CD4-positive, alpha-beta T cell treated with Interleukin-4 for 1 hour (primary cell): ENCODE measurements around the gene CXCL8.
A peak's percentile ranks its signal among the peaks of the same experiment; 100 is the strongest.
"Not testable (repeated sequence)": the region's sequence is repeated elsewhere in the genome, so short reads cannot be mapped to it uniquely, and the experiment has no call there.

ENCODE experiments used
- DNase-seq, 2 donors: peaks; one replicate each; pipeline ENCODE4 v3.0.0-alpha.2; 2020 to 2022

The CXCL8 gene

DNA sequence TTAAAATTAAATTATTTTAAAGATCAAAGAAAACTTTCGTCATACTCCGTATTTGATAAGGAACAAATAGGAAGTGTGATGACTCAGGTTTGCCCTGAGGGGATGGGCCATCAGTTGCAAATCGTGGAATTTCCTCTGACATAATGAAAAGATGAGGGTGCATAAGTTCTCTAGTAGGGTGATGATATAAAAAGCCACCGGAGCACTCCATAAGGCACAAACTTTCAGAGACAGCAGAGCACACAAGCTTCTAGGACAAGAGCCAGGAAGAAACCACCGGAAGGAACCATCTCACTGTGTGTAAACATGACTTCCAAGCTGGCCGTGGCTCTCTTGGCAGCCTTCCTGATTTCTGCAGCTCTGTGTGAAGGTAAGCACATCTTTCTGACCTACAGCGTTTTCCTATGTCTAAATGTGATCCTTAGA lies at the start of gene CXCL8:
Gene CXCL8 (plus strand): TSS at position 217 of the 426 bp plus-strand sequence. CDS start 90 bp downstream, at position 307.
- DNase-seq = peak; percentile 24 to 74

DNA sequence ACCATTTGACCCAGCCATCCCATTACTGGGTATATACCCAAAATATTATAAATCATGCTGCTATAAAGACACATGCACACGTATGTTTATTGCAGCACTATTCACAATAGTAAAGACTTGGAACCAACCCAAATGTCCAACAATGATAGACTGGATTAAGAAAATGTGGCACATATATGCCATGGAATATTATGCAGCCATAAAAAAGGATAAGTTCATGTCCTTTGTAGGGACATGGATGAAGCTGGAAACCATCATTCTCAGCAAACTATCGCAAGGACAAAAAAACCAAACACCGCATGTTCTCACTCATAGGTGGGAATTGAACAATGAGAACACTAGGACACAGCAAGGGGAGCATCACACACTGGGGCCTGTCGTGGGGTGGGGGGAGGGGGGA lies 49.2 kb upstream of the CXCL8 start:
- not testable (repeated sequence) for DNase-seq

DNA sequence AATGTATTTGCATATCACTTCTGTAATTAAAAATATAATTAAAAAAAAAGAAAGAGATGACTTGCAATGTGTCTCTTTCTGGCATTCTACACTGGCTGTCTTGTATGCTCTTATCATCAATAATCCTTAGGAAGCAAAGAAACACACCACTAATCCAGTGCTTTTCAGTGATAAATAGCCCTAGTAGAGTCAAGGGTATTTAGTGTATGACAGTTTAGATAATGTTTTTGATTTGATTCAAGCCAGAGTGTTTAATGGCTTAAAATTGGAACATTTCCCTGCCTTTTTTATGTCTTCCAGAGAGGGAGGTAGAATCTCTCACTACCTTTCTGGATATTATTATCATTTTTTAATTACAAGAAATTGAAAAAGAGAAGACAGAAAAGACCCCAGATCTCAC lies 48.6 kb upstream of the CXCL8 start:
- no peak for DNase-seq

DNA sequence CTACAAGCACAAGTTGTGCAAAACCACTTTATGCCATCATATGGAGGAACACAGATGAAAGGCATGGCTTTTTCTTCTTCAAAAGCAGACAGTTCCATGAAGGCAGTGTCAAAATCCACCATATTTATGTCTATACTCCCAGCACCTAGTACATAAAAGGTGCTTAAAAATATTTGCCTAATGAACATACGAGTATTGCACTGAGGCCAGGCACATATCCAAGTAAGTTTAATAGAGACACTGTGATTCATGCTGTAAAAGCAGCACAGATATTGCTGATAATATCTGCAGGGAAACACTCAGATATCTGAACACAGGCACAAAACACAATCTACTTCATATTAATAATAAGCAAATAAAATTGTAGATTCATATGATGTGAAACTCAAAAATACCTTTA lies 48.1 kb upstream of the CXCL8 start:
- no peak for DNase-seq

DNA sequence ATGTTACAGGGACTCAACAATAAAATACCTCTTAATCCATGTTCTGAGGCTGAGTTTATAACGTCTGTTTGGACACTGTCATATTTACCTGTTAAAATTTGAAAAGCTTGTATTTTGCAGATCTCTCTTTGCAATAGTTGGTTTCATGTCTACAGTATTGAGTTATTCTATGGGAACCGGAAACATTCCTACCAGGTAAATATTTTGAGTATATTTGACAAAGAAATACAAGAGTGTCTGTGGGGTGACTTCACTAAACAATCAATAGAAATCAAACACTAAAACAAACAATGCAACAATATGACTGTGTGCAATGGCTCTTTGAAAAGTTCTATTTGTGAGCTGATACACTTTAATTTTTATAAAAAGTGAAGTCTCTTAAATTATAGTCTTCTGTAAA lies 47.7 kb upstream of the CXCL8 start:
- no peak for DNase-seq

DNA sequence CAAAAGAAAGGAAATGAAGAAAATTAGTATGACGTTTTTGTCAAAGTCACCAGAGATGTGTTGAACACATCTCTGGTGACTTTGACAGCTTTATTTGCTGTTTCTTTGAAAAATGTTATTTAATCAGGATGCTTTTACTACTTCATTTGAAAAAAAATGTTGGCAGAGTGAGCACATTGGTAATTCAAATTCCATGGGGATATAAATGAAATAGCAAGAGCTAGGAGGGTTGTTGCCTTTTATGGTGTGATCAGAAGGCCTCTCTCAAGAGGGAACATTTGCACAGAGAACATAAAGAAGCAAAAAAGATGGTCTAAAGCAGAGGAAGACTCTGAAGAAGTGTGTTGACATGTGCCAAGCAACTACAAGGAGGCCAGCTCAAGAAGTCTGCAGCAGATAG lies 46.6 kb upstream of the CXCL8 start:
- DNase-seq = no peak

DNA sequence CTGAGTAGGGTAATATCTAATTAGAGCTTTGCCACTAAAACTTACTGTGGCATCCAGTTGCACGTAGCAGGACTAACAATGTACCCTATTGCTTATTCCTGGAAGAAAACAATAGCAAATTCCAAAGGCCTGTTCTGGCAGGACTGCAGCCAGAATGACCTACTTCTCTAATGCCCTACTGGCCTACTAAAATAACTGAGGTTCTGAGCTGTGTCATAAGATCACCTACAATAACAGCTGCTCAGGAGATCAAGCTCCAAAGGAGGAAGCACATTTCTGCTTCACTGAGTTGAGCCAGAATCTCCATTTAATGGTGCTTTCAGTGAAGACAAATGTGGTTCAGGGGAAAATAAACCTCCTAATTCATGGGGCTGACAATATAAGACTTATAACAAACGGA lies 42.2 kb upstream of the CXCL8 start:
- no peak for DNase-seq

DNA sequence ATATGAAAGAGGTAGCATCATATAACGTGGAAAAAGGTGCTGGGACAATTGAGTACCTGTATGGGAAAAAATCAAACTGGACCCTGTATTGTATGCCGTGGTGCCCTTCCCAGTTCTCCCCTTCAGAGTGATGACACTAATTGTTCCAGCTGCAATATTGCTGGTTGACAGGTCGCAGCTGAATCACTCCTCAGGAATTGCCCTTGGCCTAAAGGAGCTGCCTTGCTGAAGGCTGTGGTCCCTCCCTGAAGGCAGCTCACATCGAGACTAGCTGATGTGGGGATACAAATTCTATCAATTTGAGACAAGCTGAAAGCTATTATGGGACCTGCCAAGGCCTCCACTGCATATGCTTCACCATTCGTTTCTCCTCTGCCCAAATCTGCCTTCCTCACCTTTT lies 39.3 kb upstream of the CXCL8 start:
- no peak for DNase-seq

DNA sequence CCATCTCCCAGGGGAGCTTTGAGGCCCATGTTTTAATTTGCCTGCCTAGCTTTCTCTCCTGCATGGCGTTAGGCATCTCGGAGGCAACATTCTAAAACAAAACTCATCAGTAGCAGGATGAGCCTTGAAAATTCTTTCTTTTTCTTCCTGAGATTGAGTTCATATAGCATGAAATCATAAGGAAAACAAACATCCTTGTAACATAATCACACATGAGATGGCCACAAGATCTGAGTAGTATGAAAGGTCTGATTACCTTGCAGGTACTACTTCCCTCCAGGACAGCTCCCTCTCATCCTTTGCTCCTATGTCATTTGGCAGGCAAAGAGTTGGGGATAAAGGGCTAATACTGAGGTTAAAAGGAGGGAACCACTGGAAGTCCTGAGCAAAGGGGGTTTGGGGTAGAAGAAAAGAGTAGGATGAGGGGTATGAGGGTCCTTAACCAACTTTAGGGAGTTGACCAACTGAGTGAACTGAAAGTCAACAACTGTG lies 37.5 kb upstream of the CXCL8 start:
- no peak for DNase-seq

DNA sequence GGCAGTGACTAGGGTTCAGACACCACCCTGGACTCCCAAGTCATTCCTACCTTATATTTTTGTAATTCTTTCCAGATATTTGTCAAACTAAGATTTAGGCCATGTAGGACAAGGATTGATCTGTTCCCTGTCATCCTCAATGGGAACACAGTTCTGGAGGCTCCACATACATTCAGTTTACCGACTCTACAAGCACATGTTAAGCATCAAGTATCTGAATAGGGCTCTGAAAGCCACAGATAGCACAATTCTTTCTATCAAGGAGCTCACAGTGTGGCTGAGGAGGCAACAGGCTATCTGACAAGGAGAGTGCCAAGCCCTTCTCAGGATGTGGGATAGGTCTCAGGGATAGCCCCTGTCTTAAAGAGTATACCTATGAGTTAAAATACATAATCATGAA lies 37.0 kb upstream of the CXCL8 start:
- no peak for DNase-seq

DNA sequence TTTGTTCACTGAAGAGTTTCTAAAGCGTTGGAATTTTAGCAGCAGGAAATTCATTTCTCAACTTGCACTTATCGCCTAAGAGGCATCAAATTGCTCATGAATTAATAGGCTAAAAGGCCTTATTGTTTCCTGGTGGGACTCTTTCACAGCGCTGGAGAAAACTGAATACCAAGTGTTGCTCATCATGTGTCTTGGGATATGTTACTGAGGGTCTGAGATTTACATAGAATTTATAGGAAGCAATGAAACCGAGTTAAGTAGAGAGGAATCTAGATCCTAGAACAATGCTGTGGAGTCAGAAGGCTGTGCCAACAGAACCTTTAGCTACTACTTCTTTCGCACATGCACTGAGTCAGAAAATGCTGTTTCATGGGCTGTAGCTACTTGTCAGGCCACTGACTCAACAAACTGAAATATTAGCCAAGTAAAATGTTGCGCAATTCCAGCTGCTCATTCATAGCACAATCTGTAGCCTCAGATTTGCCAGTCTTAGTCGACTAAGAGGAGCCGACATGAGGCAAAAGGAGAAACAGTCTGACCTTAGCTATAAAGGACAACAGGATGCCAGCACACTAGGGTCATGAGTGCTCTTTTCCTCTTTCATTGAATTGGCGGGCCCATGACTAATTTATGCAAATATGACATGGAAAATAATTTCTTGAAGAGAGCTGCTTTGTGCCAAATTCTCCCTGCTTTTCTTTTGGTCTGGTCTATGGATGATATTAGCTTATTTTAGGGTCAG lies 35.9 kb upstream of the CXCL8 start:
- DNase-seq = peak; percentile 10 to 73

DNA sequence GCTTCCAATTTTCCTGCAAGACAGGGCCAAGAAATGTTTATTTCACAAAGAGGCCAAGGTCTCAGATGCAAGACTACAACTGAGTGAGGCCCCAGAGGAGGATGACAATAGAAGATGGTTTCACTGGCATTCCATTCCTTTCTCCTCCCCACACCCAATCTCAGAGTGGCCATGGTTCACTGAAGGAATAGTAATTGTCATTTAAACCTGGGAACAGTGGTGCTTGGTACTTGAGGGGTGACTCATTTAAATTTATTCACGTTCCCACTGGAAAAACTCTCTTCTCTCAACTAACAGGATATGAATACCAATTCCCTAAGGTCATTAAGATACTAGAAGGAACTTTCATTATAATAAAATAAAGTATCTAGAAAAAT lies 35.3 kb upstream of the CXCL8 start:
- DNase-seq = no peak

DNA sequence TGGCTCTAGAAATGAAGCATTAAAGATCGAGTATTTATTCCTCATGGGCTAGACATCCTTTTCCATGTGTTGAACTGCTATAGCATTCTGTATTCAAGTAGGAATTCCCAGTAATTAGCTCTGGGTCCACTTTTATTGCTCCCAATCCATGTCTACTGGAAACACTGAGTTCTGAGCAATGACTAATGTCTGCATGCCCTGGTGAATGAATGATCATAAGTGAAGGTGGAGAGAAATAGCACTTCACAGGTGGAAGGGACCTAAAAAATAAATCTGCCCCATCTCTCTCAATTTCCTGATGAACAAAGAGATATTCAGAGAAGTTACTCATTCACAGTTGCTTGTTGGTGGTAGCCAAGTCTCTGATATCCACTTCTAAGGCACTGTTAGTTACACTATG lies 34.6 kb upstream of the CXCL8 start:
- no peak for DNase-seq

DNA sequence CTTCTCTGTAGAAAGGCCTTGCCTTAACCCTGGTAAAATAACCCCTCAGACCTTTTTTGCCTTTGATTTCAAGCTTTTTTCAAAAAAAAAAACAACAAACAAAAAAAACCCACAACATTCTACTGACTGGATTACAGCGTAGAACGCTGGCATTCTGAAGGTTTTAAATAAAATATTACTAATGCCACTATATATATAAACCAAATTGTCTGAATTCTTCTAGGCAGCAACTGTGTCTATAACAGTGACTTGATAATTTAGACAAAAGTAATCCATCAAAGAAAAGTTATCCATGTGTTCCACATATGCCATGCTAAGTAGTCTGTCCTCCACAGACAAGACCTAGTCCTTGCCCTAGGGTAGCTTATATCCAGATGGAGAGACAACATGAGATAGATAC lies 33.6 kb upstream of the CXCL8 start:
- no peak for DNase-seq

DNA sequence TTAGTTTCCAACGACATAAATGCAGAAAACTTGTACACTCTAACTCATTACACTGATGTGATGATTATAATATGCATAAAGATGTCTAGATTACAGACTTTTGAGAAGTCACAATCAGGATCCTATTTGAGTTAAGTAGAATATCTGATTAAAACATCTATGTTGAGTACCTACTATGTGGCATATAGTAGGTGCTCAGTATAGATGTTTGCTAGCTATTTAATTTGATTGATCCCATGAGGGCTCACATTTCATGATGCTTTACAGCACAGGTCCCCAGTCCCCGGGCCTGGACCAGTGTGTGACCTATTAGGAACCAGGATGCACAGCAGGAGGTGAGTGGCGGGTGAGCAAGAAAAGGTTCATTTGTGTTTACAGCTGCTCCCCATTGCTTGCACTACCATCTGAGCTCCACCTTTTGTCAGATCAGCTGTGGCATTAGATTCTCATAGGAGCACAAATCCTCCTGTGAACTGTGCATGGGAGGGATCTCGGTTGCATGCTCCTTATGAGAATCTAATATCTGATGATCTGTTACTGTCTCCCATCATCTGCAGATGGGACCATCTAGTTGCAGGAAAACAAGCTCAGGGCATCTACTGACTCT lies 33.0 kb upstream of the CXCL8 start:
- no peak for DNase-seq

DNA sequence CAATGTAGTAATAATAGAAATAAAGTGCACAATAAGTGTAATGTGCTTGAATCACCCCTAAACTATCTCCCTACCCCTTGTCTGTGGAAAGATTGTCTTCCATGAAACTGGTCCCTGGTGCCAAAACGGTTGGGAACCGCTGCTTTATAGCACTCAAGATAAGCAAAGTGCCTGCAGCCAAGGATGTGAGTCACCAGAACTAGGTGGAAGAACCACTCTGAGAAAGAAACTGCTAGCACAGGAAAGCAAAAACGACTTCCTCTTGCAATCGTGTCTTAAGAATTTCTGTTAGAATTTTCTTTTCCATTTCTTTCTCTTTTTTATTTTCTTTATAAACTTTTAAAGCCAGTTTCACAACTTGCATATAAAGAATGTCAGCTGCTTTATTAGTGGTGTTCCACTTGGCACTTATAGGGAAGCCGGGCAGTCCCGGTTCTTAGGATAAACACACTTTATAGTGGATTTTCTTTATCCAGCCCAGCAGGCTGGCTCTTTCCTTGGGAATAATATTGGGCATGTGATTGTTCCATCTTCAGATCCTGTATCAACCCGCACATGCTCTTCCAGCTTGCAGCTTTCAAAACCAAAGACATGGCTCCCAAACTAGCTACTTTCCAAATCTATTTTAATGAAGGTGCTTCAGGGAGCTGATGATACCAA lies 32.3 kb upstream of the CXCL8 start:
- DNase-seq = no peak

DNA sequence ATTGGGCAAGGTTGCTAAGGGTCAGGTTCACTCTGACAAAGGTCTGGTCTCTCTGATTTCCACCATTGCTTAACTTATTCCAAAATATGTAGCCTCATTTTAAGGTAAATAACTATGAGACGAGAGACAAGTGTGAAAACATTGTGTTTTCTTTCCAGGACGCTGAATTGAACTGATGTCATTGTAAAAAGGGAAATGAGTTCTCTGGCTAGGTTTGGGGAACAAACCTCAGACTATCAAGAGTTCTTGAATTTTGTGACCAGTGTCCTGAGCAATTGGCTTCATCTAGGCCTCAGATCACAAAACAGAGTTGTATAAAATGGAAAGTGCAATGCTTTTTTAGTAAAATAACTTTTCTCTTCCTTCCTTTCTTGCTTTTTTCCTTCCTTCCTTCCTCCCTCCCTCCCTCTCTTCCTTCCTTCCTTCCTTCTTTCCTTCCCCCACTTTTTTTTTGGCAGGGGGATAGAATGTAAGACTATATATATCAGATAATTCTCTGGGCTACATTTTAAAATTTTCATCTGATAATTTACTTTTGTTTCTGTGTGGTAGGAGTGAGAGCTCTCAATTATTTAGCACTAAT lies 30.8 kb upstream of the CXCL8 start:
- no peak for DNase-seq

DNA sequence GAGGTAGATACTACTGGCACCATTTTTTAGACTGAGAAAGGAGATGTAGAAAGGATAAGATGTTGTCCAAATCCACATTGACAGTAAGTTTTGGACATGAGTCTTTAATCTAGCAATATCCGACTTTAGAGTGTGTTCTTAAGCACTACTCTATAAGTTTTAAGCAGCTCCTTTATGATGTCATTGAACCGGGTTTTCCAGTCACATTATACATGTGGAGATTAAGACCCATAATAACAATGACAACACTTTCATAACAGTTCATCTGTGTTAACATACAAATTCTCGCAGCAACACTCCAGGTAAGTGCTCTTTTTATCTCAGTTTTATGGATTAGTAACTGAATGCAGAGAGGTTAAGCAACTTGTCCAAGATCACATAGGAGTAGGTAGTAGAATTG lies 30.3 kb upstream of the CXCL8 start:
- DNase-seq = no peak

DNA sequence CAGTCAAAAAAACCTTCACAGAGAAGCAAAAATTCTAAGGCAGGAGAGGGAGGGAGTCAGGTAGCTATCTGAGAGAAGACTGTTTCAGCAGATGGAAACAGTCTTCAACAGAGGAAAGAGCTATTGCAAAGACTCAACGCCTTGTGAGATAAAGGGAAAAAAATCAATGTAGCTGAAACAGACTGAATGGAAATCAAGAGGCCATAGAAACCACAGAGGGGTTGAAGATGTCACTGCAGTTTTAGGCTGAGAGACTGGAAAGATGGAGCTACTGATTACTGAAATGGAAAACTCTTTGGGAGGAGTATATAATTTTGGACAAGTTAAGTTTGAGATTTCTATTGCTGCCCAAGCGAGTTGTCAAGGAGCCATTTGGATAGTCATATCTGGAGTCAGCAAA lies 28.4 kb upstream of the CXCL8 start:
- DNase-seq = no peak

DNA sequence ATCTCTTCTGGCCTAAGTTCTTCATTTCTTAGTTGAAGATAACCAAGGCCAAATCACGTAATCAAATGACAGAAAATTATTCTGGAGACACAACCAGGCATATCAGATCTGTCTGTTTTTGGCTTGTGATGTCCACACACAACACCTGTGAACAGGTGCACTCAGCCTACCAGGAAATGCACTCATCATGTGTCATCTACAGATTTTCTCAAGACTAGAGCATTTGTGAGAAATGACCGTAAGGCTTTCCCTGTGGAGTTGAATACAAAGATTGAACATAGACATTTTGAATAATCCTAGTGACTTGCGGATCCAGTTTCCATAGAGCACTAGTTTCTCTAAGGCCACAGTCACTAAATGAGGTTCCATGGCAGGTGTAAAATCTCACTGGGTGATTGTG lies 26.7 kb upstream of the CXCL8 start:
- no peak for DNase-seq

DNA sequence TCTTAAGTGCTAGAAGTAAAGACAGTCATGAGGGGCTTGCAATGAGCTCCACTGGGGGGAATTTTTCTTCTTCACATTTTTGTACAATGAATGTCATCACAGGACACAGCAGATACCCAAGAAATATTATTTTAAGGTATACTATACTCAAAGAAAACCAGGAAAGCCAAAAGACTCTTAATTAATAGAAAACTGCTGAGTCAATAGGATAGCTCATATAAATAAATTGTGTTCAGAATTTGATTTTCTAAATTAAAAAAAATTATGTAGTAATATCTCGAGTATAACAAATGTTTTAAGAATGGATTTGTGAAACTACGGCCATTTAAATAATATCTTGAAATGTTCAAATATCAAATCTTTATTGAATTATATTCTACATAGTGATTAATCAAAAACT lies 25.7 kb upstream of the CXCL8 start:
- DNase-seq = no peak

DNA sequence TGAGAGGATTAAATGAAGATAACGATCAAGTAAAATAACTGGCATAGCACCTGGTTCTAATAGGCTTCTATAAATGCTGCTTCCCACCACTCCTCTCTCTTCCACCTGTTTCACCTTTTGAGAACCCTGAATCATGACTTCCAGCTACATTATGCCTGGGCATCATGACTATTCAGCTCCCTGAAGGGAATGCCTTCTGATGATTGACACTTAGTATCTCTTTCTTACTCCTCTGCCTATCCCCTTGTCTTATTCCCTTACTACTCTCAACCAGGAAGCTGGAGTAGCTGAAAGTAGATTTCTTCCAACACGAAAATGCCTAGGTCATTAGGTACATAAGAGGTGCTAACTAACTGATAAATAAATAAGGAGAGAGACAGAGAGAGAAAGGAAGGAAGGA lies 24.7 kb upstream of the CXCL8 start:
- no peak for DNase-seq

DNA sequence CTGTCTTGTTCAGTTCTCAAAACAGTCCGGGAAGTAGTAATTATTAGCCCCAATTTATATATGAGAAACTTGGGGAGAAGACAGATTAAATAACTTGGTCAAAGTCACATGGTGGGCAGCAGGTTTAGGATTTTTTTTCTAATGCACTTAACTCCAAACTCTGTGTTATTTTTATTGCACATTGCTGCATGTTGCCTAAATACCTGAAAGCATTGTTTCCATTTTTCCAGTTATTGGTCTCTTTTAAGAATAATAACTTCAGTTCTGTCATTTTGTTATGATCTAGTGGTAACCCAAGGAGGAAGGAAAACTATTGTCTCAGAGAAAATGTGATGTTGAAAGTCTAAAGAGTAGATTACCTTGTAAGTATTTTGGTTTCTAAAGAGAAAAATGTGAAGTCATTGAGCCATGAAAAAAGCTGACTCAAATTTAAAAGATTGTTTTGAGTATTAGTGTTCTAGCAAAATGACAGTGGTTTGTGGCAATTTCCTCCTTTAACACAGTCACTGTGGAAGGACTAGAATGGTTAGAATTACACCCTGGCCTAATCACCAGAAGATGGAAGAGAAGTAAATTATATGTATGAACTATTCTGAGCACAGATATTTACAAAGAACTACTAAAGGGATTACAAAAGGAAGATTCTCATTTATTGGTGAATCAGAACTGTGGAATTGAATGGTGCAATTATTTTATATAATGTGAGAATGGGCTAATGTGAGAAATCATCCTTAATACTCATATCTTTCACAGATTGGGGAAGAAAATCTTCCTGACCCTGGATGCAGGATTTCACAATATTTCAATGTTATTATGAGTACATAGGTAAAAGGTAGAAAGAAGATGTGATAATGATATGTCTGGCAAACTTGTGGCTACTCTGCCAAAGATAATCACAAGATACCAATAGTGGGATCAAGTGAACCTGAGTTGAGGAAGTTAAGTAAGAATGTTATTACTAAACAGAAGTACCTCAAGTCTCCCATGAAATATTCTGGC lies 21.7 kb upstream of the CXCL8 start:
- DNase-seq = no peak
